HG02840 (cell line): ENCODE measurements around the gene MIPEP.

ENCODE experiments used
- ATAC-seq: cut with Tn5 transposase; IDR thresholded peaks from one replicate; pipeline ENCODE4 v1.9.1; 2021; ENCODE audit warnings: mild to moderate bottlenecking, moderate library complexity, moderate number of reproducible peaks; ENCODE audit not compliant: unreplicated experiment, low FRiP score

MIPEP gene

GRCh38 chr13:23690668-23691067, 198.5 kb downstream of the MIPEP start:
- no peak for ATAC-seq

- ATAC-seq, result no peak
These were observed 200.9 kb downstream of the MIPEP start for GRCh38 chr13:23688336-23688735.

- no peak for ATAC-seq
These were observed 201.6 kb downstream of the MIPEP start for GRCh38 chr13:23687614-23688013.

- no peak for ATAC-seq
These were observed 202.3 kb downstream of the MIPEP start for GRCh38 chr13:23686948-23687347.

- ATAC-seq, result no peak
These were observed 203.8 kb downstream of the MIPEP start for GRCh38 chr13:23685416-23685815.

GRCh38 chr13:23684647-23685046, 204.6 kb downstream of the MIPEP start:
- no peak for ATAC-seq

GRCh38 chr13:23683084-23683483, 206.1 kb downstream of the MIPEP start:
- no peak for ATAC-seq

GRCh38 chr13:23680845-23681669, 208.1 kb downstream of the MIPEP start:
- ATAC-seq, result no peak
